GM12872 (cell line): ENCODE data around the gene MUC13.

Experiments used
- TF ChIP-seq, protein P1 (sequence below): IDR thresholded peaks from 3 replicates; pipeline ENCODE4 v1.5.1; 2011; ENCODE audit warnings: low read depth, mild to moderate bottlenecking, low read length, moderate library complexity; ENCODE audit not compliant: insufficient read depth

Gene MUC13

DNA sequence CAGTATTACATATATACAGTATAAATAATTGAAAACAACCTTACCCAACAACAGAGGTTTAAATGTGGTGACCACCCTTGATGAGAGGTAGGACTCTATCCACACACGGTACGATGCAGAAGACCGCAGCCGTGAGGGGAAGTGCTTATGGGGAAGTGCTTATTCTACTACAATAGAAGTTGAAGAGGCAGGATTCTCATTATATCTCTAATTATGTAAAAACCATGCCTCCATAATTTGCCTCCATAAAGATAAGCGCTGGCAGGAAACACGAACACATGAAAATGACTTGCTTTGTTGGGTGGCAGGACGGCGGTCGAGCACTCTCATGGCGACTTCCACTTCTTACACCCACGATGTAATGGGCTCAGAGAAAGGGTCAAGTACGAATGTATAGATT lies 7.2 kb upstream of the MUC13 start:
- TF ChIP-seq, protein P1, sequence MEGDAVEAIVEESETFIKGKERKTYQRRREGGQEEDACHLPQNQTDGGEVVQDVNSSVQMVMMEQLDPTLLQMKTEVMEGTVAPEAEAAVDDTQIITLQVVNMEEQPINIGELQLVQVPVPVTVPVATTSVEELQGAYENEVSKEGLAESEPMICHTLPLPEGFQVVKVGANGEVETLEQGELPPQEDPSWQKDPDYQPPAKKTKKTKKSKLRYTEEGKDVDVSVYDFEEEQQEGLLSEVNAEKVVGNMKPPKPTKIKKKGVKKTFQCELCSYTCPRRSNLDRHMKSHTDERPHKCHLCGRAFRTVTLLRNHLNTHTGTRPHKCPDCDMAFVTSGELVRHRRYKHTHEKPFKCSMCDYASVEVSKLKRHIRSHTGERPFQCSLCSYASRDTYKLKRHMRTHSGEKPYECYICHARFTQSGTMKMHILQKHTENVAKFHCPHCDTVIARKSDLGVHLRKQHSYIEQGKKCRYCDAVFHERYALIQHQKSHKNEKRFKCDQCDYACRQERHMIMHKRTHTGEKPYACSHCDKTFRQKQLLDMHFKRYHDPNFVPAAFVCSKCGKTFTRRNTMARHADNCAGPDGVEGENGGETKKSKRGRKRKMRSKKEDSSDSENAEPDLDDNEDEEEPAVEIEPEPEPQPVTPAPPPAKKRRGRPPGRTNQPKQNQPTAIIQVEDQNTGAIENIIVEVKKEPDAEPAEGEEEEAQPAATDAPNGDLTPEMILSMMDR = no peak

DNA sequence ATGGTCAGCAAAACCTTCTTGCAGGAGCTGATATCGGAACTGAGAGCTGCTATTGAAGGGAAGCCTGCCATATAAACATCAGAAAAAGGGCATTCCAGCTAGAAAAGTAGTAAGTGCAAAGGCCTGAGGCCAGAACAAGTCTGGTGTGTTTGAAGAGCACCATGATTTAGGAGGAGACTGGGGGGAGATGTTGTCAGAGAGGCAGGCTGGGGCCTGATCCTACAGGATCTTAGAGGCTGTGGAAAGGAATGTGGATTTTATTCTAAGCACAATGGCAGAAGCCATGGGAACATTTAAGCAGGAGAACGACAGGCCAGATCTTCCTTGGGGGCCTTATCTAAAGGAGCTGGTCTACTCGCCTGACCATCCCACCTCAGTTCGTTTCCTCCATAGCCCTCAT lies 5.1 kb upstream of the MUC13 start:
- TF ChIP-seq, protein P1 = no peak

DNA sequence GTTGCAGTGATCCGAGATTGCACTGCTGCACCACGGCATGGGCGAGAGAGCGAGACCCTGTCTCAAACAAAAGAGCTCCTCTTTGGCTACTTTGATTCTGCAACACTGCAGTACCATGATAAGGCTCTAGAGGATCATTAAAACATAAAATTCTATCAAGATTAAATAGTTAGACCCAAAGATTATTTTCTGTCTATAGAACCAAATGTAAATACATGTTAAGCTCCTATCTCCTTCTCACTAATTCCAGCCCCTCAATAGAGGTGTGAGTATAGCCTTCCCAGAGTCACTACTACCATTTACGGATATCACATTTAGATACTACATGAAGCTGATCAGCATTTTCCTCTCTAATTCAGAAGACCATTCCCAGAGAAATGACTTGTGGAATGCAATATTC lies 4.3 kb upstream of the MUC13 start:
- TF ChIP-seq, protein P1 = no peak

DNA sequence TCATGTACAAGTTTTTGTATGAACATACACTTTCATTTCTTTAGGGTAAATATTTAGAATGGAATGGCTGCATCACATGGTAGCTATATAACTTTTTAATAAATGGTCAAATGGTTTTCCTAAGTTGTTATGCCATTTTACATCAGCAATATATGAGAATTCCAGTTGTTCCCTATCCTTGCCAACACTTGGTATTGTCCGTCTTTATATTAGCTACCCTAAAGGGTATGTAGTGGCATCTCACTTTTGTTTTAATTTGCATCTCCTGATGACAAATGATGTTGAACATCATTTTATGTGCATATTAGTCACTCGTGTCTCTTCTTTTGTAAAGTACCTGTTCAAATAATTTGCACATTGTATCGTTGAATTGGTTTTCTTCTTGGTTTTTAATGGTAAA lies 2.5 kb upstream of the MUC13 start:
- TF ChIP-seq, protein P1 = no peak

DNA sequence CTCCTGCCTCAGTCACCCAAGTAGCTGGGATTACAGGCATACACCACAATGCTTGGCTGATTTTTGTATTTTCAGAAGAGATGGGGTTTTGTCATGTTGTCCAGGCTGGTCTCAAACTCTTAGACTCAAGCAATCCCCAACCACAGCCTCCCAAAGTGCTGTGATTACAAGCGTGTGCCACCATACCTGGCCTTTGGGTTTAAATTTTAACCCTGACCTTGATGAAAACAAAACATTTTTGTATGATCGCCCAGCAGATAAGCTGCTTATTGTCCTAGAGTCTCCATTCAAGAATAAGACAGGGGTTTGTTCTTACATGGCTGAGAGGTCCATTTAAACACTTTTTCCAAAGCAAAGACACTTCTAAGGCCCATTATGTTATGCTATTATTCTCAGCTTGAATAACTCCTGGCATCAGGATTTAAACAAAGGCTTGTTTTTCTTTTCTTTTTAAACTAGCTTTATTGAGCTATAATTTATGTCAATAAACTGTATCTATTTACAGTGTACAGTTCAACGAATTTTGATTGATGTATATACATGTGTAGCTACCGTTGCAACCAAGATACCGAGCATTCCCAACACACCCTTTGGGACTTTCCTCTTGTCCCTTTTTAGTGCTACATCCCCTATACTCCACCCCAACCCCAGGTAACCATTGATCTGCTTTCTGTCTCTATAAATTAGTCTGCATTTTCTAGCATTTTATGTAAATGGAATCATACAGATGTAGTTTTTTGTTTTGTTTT lies 1.4 kb upstream of the MUC13 start:
- TF ChIP-seq, protein P1 = no peak

DNA sequence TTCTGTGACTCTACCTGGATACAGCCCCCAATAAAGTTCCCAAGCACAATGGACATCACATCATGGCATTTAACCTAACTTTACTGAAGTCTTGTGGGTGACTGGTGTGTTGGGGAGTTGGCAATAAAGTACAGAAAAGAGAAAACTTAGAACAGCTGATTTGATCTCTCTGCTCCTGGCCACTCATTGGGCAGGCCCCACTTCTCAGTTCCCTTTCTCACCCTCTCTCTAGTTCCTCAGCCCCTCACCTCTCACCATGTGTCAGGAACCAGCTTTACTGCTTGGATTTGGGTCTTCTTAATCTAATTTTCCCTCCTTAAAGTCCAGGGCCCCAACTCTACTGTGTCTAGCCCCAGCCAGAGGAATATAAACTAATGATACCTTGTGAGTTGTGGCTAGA lies 713 bp upstream of the MUC13 start:
- TF ChIP-seq, protein P1 = no peak

DNA sequence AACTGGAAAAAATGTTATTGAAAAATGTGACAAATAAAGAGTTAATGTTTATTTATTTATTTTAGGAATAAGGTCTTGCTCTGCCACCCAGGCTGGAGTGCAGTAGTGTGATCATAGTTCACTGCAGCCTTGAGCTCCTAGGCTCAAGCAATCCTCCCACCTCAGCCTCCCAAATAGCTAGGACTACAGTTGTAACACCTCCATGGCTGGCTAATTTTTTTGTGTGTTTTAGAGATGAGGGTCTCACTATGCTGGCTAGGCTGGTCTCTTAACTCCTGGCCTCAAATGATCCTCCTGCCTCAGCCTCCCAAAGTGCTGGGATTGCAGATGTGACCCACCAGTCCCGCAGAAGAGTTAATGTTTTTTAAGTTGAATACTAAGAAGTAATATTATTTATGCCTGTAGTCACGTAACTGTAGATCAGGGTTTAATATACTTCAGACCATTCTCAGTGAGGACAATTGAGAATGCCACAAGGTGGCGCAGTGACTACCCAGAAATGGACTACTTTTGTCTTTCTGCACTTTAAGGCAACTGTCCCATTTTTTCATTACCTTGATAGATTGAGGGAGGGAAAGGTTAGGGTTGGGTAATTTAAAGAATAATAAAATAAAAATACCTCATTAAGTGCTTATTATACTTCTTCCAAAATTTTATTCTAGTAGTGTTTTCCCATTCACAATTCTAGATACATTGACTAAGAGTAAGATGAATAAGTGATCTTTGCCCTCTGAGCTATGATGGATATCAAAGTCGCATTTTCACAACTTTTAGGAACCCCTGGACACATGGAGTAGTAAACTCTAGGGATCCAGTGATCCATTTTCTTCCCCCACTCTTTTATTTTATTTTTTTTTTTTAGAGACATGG lies 6.0 kb downstream of the MUC13 start:
- TF ChIP-seq, protein P1 = peak; percentile 75
